Subcutaneous abdominal adipose tissue (tissue), 5 donors: ENCODE data around the gene MAP7.
"Not testable (repeated sequence)": the region's sequence is repeated elsewhere in the genome, so short reads cannot be mapped to it uniquely, and the experiment has no call there.

Experiments
- H3K27ac ChIP-seq: one replicate; pipeline ENCODE4 v1.7.0; 2013; ENCODE audit warnings: low read depth, mild to moderate bottlenecking, inconsistent platforms, low read length, moderate library complexity
- H3K27me3 ChIP-seq, 5 donors: one replicate each; pipeline ENCODE4 v1.7.0; 2013; ENCODE audit warnings: low read length in 5 of 5, inconsistent platforms in 1 of 5; ENCODE audit not compliant: control insufficient read depth in 5 of 5, insufficient read depth in 4 of 5
- H3K36me3 ChIP-seq, 5 donors: one replicate each; pipeline ENCODE4 v1.7.0; 2013; ENCODE audit warnings: low read length in 5 of 5; ENCODE audit not compliant: control insufficient read depth in 5 of 5, insufficient read depth in 5 of 5
- H3K4me1 ChIP-seq, 5 donors: one replicate each; pipeline ENCODE4 v1.7.0; 2013; ENCODE audit warnings: low read length in 5 of 5, mild to moderate bottlenecking in 3 of 5, moderate library complexity in 1 of 5; ENCODE audit not compliant: control insufficient read depth in 5 of 5, insufficient read depth in 5 of 5
- H3K4me3 ChIP-seq, 5 donors: one replicate each; pipeline ENCODE4 v1.7.0; 2013; ENCODE audit warnings: low read length in 5 of 5, low read depth in 1 of 5
- H3K9ac ChIP-seq, 5 donors: one replicate each; pipeline ENCODE4 v1.7.0; 2013; ENCODE audit warnings: low read length in 5 of 5, mild to moderate bottlenecking in 4 of 5, moderate library complexity in 3 of 5
- H3K9me3 ChIP-seq, 5 donors: one replicate each; pipeline ENCODE4 v1.7.0; 2013; ENCODE audit warnings: low read length in 5 of 5; ENCODE audit not compliant: control insufficient read depth in 5 of 5
- donor health status: healthy.
- donor health status: healthy.
- donor health status: healthy.
- donor health status: healthy.
- donor health status: healthy.

Gene MAP7

GRCh38 chr6:136486357-136486756 lies 63.9 kb downstream of the MAP7 start:
- Histone ChIP-seq H3K27ac (no peak overlapping the region), H3K36me3 (no peaks in the 10 kb centered on the region), H3K4me1 (no peaks in the 10 kb centered on the region), H3K27me3 (no peaks in the 10 kb centered on the region), H3K9me3 (peaks cover 0 to 2% (median 0%) of the 10 kb centered on the region in 5 donors), H3K4me3 (no peak overlapping the region), H3K9ac (no peak overlapping the region)

- Histone ChIP-seq H3K9me3 (peaks cover 0 to 2% (median 0%) of the 10 kb centered on the region in 5 donors), H3K27me3 (no peaks in the 10 kb centered on the region), H3K27ac (no peak overlapping the region), H3K4me3 (no peak overlapping the region), H3K9ac (no peak overlapping the region), H3K36me3 (no peaks in the 10 kb centered on the region), H3K4me1 (no peaks in the 10 kb centered on the region)
Observed at GRCh38 chr6:136483906-136484305, 66.3 kb downstream of the MAP7 start.

- not testable (repeated sequence) for H3K27me3 ChIP-seq, H3K4me1 ChIP-seq, H3K9ac ChIP-seq, H3K27ac ChIP-seq, H3K36me3 ChIP-seq, H3K4me3 ChIP-seq, H3K9me3 ChIP-seq
Observed at GRCh38 chr6:136483005-136483404, 67.2 kb downstream of the MAP7 start.

- Histone ChIP-seq H3K27ac (no peak overlapping the region), H3K4me3 (no peak overlapping the region), H3K36me3 (no peaks in the 10 kb centered on the region), H3K9me3 (no peaks in the 10 kb centered on the region), H3K9ac (no peak overlapping the region), H3K27me3 (no peaks in the 10 kb centered on the region), H3K4me1 (no peaks in the 10 kb centered on the region)
Observed at GRCh38 chr6:136477548-136477947, 72.7 kb downstream of the MAP7 start.

GRCh38 chr6:136475686-136476085 lies 74.5 kb downstream of the MAP7 start:
- Histone ChIP-seq H3K9me3 (no peaks in the 10 kb centered on the region), H3K4me3 (no peak overlapping the region), H3K27ac (no peak overlapping the region), H3K4me1 (no peaks in the 10 kb centered on the region), H3K9ac (no peak overlapping the region), H3K27me3 (no peaks in the 10 kb centered on the region), H3K36me3 (no peaks in the 10 kb centered on the region)

GRCh38 chr6:136474241-136474640 lies 76.0 kb downstream of the MAP7 start:
- H3K9ac ChIP-seq = no peak overlapping the region
- H3K27ac ChIP-seq = no peak overlapping the region
- no peaks in the 10 kb centered on the region for H3K27me3 ChIP-seq
- no peak overlapping the region for H3K4me3 ChIP-seq
- H3K4me1 ChIP-seq = peaks cover 0 to 8% (median 0%) of the 10 kb centered on the region in 5 donors
- H3K9me3 ChIP-seq = no peaks in the 10 kb centered on the region
- H3K36me3 ChIP-seq = no peaks in the 10 kb centered on the region

- Histone ChIP-seq H3K27ac (no peak overlapping the region), H3K36me3 (no peaks in the 10 kb centered on the region), H3K27me3 (no peaks in the 10 kb centered on the region), H3K9me3 (no peaks in the 10 kb centered on the region), H3K9ac (no peak overlapping the region), H3K4me3 (no peak overlapping the region), H3K4me1 (peaks cover 0 to 8% (median 0%) of the 10 kb centered on the region in 5 donors)
Observed at GRCh38 chr6:136471922-136472321, 78.3 kb downstream of the MAP7 start.

GRCh38 chr6:136471372-136471771 lies 78.8 kb downstream of the MAP7 start:
- Histone ChIP-seq H3K9me3 (no peaks in the 10 kb centered on the region), H3K27ac (no peak overlapping the region), H3K4me1 (peaks cover 0 to 8% (median 0%) of the 10 kb centered on the region in 5 donors), H3K9ac (no peak overlapping the region), H3K27me3 (no peaks in the 10 kb centered on the region), H3K4me3 (no peak overlapping the region), H3K36me3 (no peaks in the 10 kb centered on the region)

- H3K4me1 ChIP-seq = peaks cover 0 to 8% (median 0%) of the 10 kb centered on the region in 5 donors
- H3K27me3 ChIP-seq = no peaks in the 10 kb centered on the region
- no peak overlapping the region for H3K9ac ChIP-seq
- no peak overlapping the region for H3K4me3 ChIP-seq
- H3K36me3 ChIP-seq = no peaks in the 10 kb centered on the region
- no peak overlapping the region for H3K27ac ChIP-seq
- H3K9me3 ChIP-seq = no peaks in the 10 kb centered on the region
Observed at GRCh38 chr6:136470044-136470443, 80.2 kb downstream of the MAP7 start.

- no peaks in the 10 kb centered on the region for H3K36me3 ChIP-seq
- H3K27me3 ChIP-seq = no peaks in the 10 kb centered on the region
- no peak overlapping the region for H3K4me3 ChIP-seq
- H3K9me3 ChIP-seq = no peaks in the 10 kb centered on the region
- H3K4me1 ChIP-seq = peaks cover 0 to 8% (median 0%) of the 10 kb centered on the region in 5 donors
- H3K27ac ChIP-seq = no peak overlapping the region
- H3K9ac ChIP-seq = no peak overlapping the region
Observed at GRCh38 chr6:136469154-136469553, 81.1 kb downstream of the MAP7 start.

- Histone ChIP-seq H3K36me3 (no peaks in the 10 kb centered on the region), H3K4me1 (peaks cover 0 to 8% (median 0%) of the 10 kb centered on the region in 5 donors), H3K9ac (no peak overlapping the region), H3K4me3 (no peak overlapping the region), H3K27me3 (no peaks in the 10 kb centered on the region), H3K27ac (no peak overlapping the region), H3K9me3 (no peaks in the 10 kb centered on the region)
Observed at GRCh38 chr6:136468711-136469110, 81.5 kb downstream of the MAP7 start.
